NCI-H128 (cell line): ENCODE data around the gene PRR7.

Source experiments
- DNase-seq: peaks from one replicate; lab custom pipeline; 2025; ENCODE audit not compliant: unreplicated experiment; lab: John Stamatoyannopoulos, UW

PRR7 gene

GRCh38 chr5:177421062-177421798 lies 25.4 kb upstream of the PRR7 start:
- no peak for DNase-seq

GRCh38 chr5:177423671-177424070 lies 22.9 kb upstream of the PRR7 start:
- no peak for DNase-seq

GRCh38 chr5:177425196-177425800 lies 21.3 kb upstream of the PRR7 start:
- no peak for DNase-seq

- peak; percentile 99 for DNase-seq
Measured at GRCh38 chr5:177425801-177426565, 20.6 kb upstream of the PRR7 start.

GRCh38 chr5:177426566-177427210 lies 19.9 kb upstream of the PRR7 start, which contains the start of gene GRK6:
Gene GRK6 (plus strand): TSS chr5:177426676. CDS start chr5:177426846, 170 bp downstream.
- DNase-seq, result no peak

GRCh38 chr5:177427211-177427822 lies 19.3 kb upstream of the PRR7 start:
- DNase-seq, result no peak

GRCh38 chr5:177427919-177428573 lies 18.6 kb upstream of the PRR7 start:
- no peak for DNase-seq

GRCh38 chr5:177428574-177429217 lies 17.9 kb upstream of the PRR7 start:
- DNase-seq, result no peak

GRCh38 chr5:177429248-177430040 lies 17.2 kb upstream of the PRR7 start:
- DNase-seq, result no peak

GRCh38 chr5:177430140-177430951 lies 16.3 kb upstream of the PRR7 start:
- DNase-seq, result no peak

- no peak for DNase-seq
Measured at GRCh38 chr5:177430972-177431316, 15.7 kb upstream of the PRR7 start.

GRCh38 chr5:177431317-177432142 lies 15.1 kb upstream of the PRR7 start:
- DNase-seq, result no peak

GRCh38 chr5:177432143-177432838 lies 14.3 kb upstream of the PRR7 start:
- DNase-seq, result no peak

GRCh38 chr5:177432839-177433657 lies 13.6 kb upstream of the PRR7 start:
- DNase-seq, result no peak

- DNase-seq, result no peak
Measured at GRCh38 chr5:177433658-177434217, 12.9 kb upstream of the PRR7 start.

- DNase-seq, result no peak
Measured at GRCh38 chr5:177434437-177434836, 12.2 kb upstream of the PRR7 start.
